Trophoblast cell (in vitro differentiated cells and primary cell): ENCODE data around the gene HOMER3.

Experiments used
- DNase-seq, 2 donors: peaks; one replicate each; pipeline ENCODE4 v3.0.0-alpha.2; 2016
- H2AFZ ChIP-seq: 2 replicates; pipeline ENCODE4 v1.6.1; 2013; ENCODE audit warnings: low read length, moderate library complexity, mild to moderate bottlenecking; ENCODE audit not compliant: insufficient read depth, poor library complexity
- H2AK5ac ChIP-seq: 2 replicates; pipeline ENCODE4 v1.6.1; 2013; ENCODE audit warnings: mild to moderate bottlenecking, low read length
- H2BK120ac ChIP-seq: 2 replicates; pipeline ENCODE4 v1.6.1; 2013; ENCODE audit warnings: low read length, mild to moderate bottlenecking, moderate library complexity; ENCODE audit not compliant: insufficient read depth, poor library complexity
- H2BK12ac ChIP-seq: 2 replicates; pipeline ENCODE4 v1.6.1; 2013; ENCODE audit warnings: mild to moderate bottlenecking, low read length, moderate library complexity
- H2BK5ac ChIP-seq: 2 replicates; pipeline ENCODE4 v1.6.1; 2013; ENCODE audit warnings: low read length, low read depth, moderate library complexity, mild to moderate bottlenecking; ENCODE audit not compliant: poor library complexity
- H3K14ac ChIP-seq: 2 replicates; pipeline ENCODE4 v1.6.1; 2013; ENCODE audit warnings: mild to moderate bottlenecking, low read length
- H3K18ac ChIP-seq: 2 replicates; pipeline ENCODE4 v1.6.1; 2013; ENCODE audit warnings: mild to moderate bottlenecking, low read length
- H3K23ac ChIP-seq: 2 replicates; pipeline ENCODE4 v1.6.1; 2013; ENCODE audit warnings: low read length
- H3K27ac ChIP-seq: 2 replicates; pipeline ENCODE4 v1.5.1; 2013; ENCODE audit warnings: low read depth, mild to moderate bottlenecking, inconsistent platforms, low read length, moderate library complexity
- H3K27me3 ChIP-seq: 2 replicates; pipeline ENCODE4 v1.6.1; 2013; ENCODE audit warnings: inconsistent platforms, mild to moderate bottlenecking, low read length, moderate library complexity; ENCODE audit not compliant: insufficient read depth
- H3K36me3 ChIP-seq, 2 experiments: 1 replicate in 1 of 2; 2 replicates in 1 of 2; pipeline ENCODE4 v1.6.1; 2013; ENCODE audit warnings: low read length in 2 of 2, mild to moderate bottlenecking in 2 of 2, moderate library complexity in 1 of 2; ENCODE audit not compliant: insufficient read depth in 2 of 2, control insufficient read depth in 1 of 2
- H3K4ac ChIP-seq: 2 replicates; pipeline ENCODE4 v1.6.1; 2013; ENCODE audit warnings: low read depth, mild to moderate bottlenecking, low read length, moderate library complexity
- H3K4me1 ChIP-seq, 2 experiments: 1 replicate in 1 of 2; 2 replicates in 1 of 2; pipeline ENCODE4 v1.6.1; 2013; ENCODE audit warnings: low read length in 2 of 2, mild to moderate bottlenecking in 2 of 2, moderate library complexity in 1 of 2; ENCODE audit not compliant: insufficient read depth in 2 of 2, control insufficient read depth in 1 of 2
- H3K4me2 ChIP-seq: 2 replicates; pipeline ENCODE4 v1.6.1; 2013; ENCODE audit warnings: inconsistent platforms, mild to moderate bottlenecking, low read length, moderate library complexity
- H3K4me3 ChIP-seq: 2 replicates; pipeline ENCODE4 v1.5.1; 2013; ENCODE audit warnings: mild to moderate bottlenecking, low read depth, low read length, inconsistent platforms
- H3K79me1 ChIP-seq: one replicate; pipeline ENCODE4 v1.6.1; 2013; ENCODE audit warnings: low read length
- H3K79me2 ChIP-seq: 2 replicates; pipeline ENCODE4 v1.6.1; 2013; ENCODE audit warnings: low read length, mild to moderate bottlenecking; ENCODE audit not compliant: control insufficient read depth, insufficient read depth, poor library complexity
- H3K9ac ChIP-seq: 2 replicates; pipeline ENCODE4 v1.6.1; 2013; ENCODE audit warnings: mild to moderate bottlenecking, low read length
- H3K9me3 ChIP-seq: 2 replicates; pipeline ENCODE4 v1.6.1; 2013; ENCODE audit warnings: low read depth, mild to moderate bottlenecking, control low read depth, inconsistent platforms, low read length; ENCODE audit not compliant: insufficient read depth
- H4K12ac ChIP-seq: 2 replicates; pipeline ENCODE4 v1.6.1; 2013; ENCODE audit warnings: low read depth, mild to moderate bottlenecking, low read length, moderate library complexity
- H4K8ac ChIP-seq: 2 replicates; pipeline ENCODE4 v1.6.1; 2013; ENCODE audit warnings: low read depth, mild to moderate bottlenecking, low read length, moderate library complexity
- H4K91ac ChIP-seq: one replicate; pipeline ENCODE4 v1.6.1; 2013; ENCODE audit warnings: low read depth, mild to moderate bottlenecking, low read length, moderate library complexity
- WGBS: extraction: QIAGEN DNeasy Blood & Tissue Kit; methylation state at CpG from one replicate; pipeline ENCODE4 v1.1.7; 2013; ENCODE audit warnings: missing lambda C conversion rate; ENCODE audit not compliant: insufficient read length, insufficient coverage; ENCODE audit errors: extremely low coverage; 5-methylcytosine and 5-hydroxymethylcytosine counted together

The HOMER3 gene

DNA sequence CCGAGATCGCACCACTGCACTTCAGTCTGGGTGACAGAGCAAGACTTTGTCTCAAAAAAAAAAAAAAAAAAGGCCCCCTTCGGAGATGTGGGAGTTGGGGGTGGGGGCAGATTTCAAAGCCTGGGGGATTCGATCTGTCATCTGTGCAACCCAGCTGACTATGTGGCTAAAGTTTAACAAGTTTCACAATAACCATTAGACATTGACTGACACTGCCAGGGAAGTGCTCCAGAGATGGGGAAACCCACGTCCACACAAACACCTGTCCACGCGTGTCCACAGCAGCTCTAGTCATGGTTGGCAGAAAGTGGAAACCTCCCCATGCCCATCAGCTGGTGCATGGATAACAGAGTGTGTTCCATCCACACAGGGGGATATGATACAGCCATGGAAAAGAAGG, 37.6 kb upstream of the HOMER3 start:
- Histone ChIP-seq H4K12ac (no peak overlapping the region), H3K23ac (no peak overlapping the region), H2BK5ac (no peak overlapping the region), H3K27me3 (no peaks in the 10 kb centered on the region), H3K9ac (no peak overlapping the region), H3K4me2 (no peak overlapping the region), H3K36me3 (no peaks in the 10 kb centered on the region), H2BK12ac (no peak overlapping the region), H3K14ac (no peak overlapping the region), H3K18ac (no peak overlapping the region), H3K79me1 (no peaks in the 10 kb centered on the region), H3K27ac (no peak overlapping the region), H2AK5ac (no peak overlapping the region), H2AFZ (no peak overlapping the region), H3K9me3 (peaks cover 2% of the 10 kb centered on the region), H3K4me3 (no peak overlapping the region), H3K4ac (no peak overlapping the region), H2BK120ac (no peak overlapping the region), H3K4me1 (no peaks in the 10 kb centered on the region), H4K8ac (no peak overlapping the region), H3K79me2 (no peaks in the 10 kb centered on the region), H4K91ac (no peak overlapping the region)
- no CpG with 5 or more reads among the region's 7 CpGs for WGBS
- DNase-seq, result no peak

DNA sequence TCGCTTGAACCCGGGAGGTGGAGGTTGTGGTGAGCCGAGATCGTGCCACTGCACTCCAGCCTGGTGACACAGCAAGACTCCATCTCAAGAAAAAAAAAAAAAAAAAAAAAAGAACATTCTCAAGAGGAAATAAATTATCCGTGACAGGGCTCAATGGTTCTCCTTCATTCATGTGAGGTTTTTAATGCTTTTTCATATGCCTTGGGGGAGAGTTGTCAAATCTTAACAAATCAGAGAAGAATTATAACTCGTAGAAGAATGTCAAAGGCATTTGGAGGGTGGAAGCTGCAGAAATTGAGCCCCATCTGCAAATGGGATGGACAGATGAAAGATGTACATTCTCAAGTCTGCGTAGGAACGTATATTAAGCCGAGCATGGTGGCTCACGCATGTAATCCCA, 34.9 kb upstream of the HOMER3 start:
- H3K4me3 ChIP-seq, result no peak overlapping the region
- H3K9me3 ChIP-seq, result no peaks in the 10 kb centered on the region
- no peaks in the 10 kb centered on the region for H3K4me1 ChIP-seq
- no peaks in the 10 kb centered on the region for H3K79me1 ChIP-seq
- H3K18ac ChIP-seq, result no peak overlapping the region
- H2AK5ac ChIP-seq, result no peak overlapping the region
- no peak overlapping the region for H3K4me2 ChIP-seq
- WGBS, result no CpG with 5 or more reads among the region's 10 CpGs
- no peaks in the 10 kb centered on the region for H3K79me2 ChIP-seq
- H2AFZ ChIP-seq, result no peak overlapping the region
- H2BK12ac ChIP-seq, result no peak overlapping the region
- no peak overlapping the region for H4K91ac ChIP-seq
- DNase-seq, result no peak
- no peaks in the 10 kb centered on the region for H3K36me3 ChIP-seq
- no peak overlapping the region for H3K23ac ChIP-seq
- H2BK120ac ChIP-seq, result no peak overlapping the region
- no peak overlapping the region for H3K4ac ChIP-seq
- no peak overlapping the region for H2BK5ac ChIP-seq
- H3K27me3 ChIP-seq, result no peaks in the 10 kb centered on the region
- no peak overlapping the region for H4K8ac ChIP-seq
- H4K12ac ChIP-seq, result no peak overlapping the region
- no peak overlapping the region for H3K27ac ChIP-seq
- no peak overlapping the region for H3K9ac ChIP-seq
- no peak overlapping the region for H3K14ac ChIP-seq

DNA sequence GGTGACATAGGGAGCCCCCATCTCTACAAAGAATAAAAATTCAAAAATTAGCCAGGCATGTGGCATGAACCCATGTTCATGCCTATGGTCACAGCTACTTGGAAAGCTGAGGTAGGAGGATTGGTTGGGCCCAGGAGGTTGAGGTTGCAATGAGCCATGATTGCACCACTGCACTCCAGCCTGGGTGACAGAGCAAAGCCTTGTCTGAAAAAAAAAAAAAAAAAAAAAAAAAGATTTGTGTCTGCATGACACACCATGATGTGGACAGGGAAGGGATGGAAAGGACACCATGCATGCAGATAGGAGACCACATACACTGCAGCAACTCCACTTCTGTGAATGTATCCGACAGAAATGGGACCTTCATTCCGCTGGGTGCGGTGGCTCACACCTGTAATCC, 34.0 kb upstream of the HOMER3 start:
- Histone ChIP-seq H3K79me2 (no peaks in the 10 kb centered on the region), H2AFZ (no peak overlapping the region), H3K4me2 (no peak overlapping the region), H3K9me3 (no peaks in the 10 kb centered on the region), H3K27me3 (no peaks in the 10 kb centered on the region), H3K36me3 (no peaks in the 10 kb centered on the region), H4K91ac (no peak overlapping the region), H2BK120ac (no peak overlapping the region), H2BK12ac (no peak overlapping the region), H3K4me3 (no peak overlapping the region), H3K18ac (no peak overlapping the region), H4K12ac (no peak overlapping the region), H3K4ac (no peak overlapping the region), H3K23ac (no peak overlapping the region), H2AK5ac (no peak overlapping the region), H3K27ac (no peak overlapping the region), H3K14ac (no peak overlapping the region), H3K9ac (no peak overlapping the region), H4K8ac (no peak overlapping the region), H3K4me1 (no peaks in the 10 kb centered on the region), H2BK5ac (no peak overlapping the region), H3K79me1 (no peaks in the 10 kb centered on the region)
- DNase-seq, result no peak
- no CpG with 5 or more reads among the region's 3 CpGs for WGBS

DNA sequence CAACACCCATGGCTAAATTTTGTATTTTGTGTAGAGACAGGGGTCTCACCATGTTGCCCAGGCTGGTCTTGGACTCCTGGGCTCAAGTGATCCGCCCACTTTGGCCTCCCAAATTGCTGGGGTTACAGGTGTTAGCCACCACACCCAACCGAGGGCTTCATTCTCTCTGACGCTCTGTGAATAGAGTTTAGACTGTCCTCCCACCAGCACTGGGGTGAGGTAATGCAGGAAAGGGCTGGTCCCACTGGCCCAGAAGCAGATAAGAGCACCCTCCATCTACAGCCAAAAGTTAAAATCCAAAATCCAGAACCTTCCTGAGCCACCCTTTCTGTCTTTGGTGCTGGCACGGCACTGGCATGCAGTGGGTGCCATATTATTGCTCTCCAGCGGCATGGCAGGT, 31.8 kb upstream of the HOMER3 start:
- Histone ChIP-seq H3K4me1 (no peaks in the 10 kb centered on the region), H3K14ac (no peak overlapping the region)
- no peak for DNase-seq

More for the DNA sequence above, 31.8 kb upstream of the HOMER3 start:
- Histone ChIP-seq H3K4ac (no peak overlapping the region), H3K9me3 (no peaks in the 10 kb centered on the region), H2AFZ (no peak overlapping the region), H2AK5ac (no peak overlapping the region), H2BK5ac (no peak overlapping the region), H3K27ac (no peak overlapping the region), H2BK12ac (no peak overlapping the region), H3K36me3 (no peaks in the 10 kb centered on the region), H3K23ac (no peak overlapping the region), H4K91ac (no peak overlapping the region), H3K4me2 (no peak overlapping the region), H2BK120ac (no peak overlapping the region), H3K79me1 (no peaks in the 10 kb centered on the region), H3K4me3 (no peak overlapping the region), H4K8ac (no peak overlapping the region), H3K79me2 (no peaks in the 10 kb centered on the region), H3K27me3 (no peaks in the 10 kb centered on the region), H3K9ac (no peak overlapping the region), H4K12ac (no peak overlapping the region), H3K18ac (no peak overlapping the region)
- no CpG with 5 or more reads among the region's 5 CpGs for WGBS
